ENCODE measurements around the gene MYOG.

- TF ChIP-seq CTCF (IDR thresholded peaks at IDR 0.05; ENCODE audit: borderline replicate concordance, extremely low read depth, low read length, poor library complexity, severe bottlenecking), result no peak
- no peak for TF ChIP-seq EZH2 (IDR thresholded peaks at IDR 0.05; ENCODE audit: borderline replicate concordance, low read depth, low read length, severe bottlenecking)
Observed at GRCh38 chr1:203054184-203054583, 31.6 kb downstream of the MYOG start.

Data from DND-41 (cell line).